ENCODE data around the gene COL8A2. TPM values are rescaled to one million over a fixed set of nuclear protein-coding genes. Genes with fewer than 3 reads are reported as not detected.

COL8A2 gene
- total RNA-seq, 4 donors from 2014 or later, result 1.2 to 16.6 (median 5.8) TPM

GRCh38 chr1:36170643-36171412 lies 45.8 kb upstream of the COL8A2 start:
- H3K4me1 ChIP-seq, result peaks cover 0 to 13% of the 10 kb centered on the region in 2 donors
- H3K36me3 ChIP-seq, result no peaks in the 10 kb centered on the region

GRCh38 chr1:36168514-36168913 lies 43.5 kb upstream of the COL8A2 start:
- H3K36me3 ChIP-seq, result no peaks in the 10 kb centered on the region
- H3K9me3 ChIP-seq, result no peaks in the 10 kb centered on the region
- H3K27ac ChIP-seq, result no peak overlapping the region
- intact Hi-C loops (cut with DNase I; ENCODE audit: low total_unique reads), result no loop called here
- H3K4me1 ChIP-seq, result peaks cover 0 to 9% of the 10 kb centered on the region in 2 donors
- no peak for TF ChIP-seq POLR2A (IDR thresholded peaks at IDR 0.05)
- no peak for TF ChIP-seq CTCF (IDR thresholded peaks at IDR 0.05)
- no peak for DNase-seq
- H3K27me3 ChIP-seq, result no peaks in the 10 kb centered on the region
- H3K4me3 ChIP-seq, result no peak overlapping the region

More at GRCh38 chr1:36170643-36171412, 45.8 kb upstream of the COL8A2 start:
- H3K9me3 ChIP-seq, result no peaks in the 10 kb centered on the region
- no peak for DNase-seq
- intact Hi-C loops (cut with DNase I; ENCODE audit: low total_unique reads), result no loop called here
- H3K4me3 ChIP-seq, result no peak overlapping the region
- TF ChIP-seq POLR2A (IDR thresholded peaks at IDR 0.05), result no peak
- TF ChIP-seq CTCF (IDR thresholded peaks at IDR 0.05), result no peak
- no peaks in the 10 kb centered on the region for H3K27me3 ChIP-seq
- no peak overlapping the region for H3K27ac ChIP-seq

- Histone ChIP-seq H3K4me1 (peaks cover 0 to 15% of the 10 kb centered on the region in 2 donors), H3K27me3 (no peaks in the 10 kb centered on the region), H3K27ac (no peak overlapping the region), H3K9me3 (no peaks in the 10 kb centered on the region), H3K36me3 (no peaks in the 10 kb centered on the region), H3K4me3 (no peak overlapping the region)
- no peak for DNase-seq
- intact Hi-C loops (cut with DNase I; ENCODE audit: low total_unique reads), result no loop called here
- no peak for TF ChIP-seq CTCF (IDR thresholded peaks at IDR 0.05)
- no peak for TF ChIP-seq POLR2A (IDR thresholded peaks at IDR 0.05)
These were observed 42.2 kb upstream of the COL8A2 start for GRCh38 chr1:36166938-36167905.

- no peaks in the 10 kb centered on the region for H3K36me3 ChIP-seq
- H3K9me3 ChIP-seq, result no peaks in the 10 kb centered on the region
- H3K27ac ChIP-seq, result no peak overlapping the region
- H3K4me3 ChIP-seq, result no peak overlapping the region
- intact Hi-C loops (cut with DNase I; ENCODE audit: low total_unique reads), result no loop called here
- H3K4me1 ChIP-seq, result peaks cover 3 to 17% of the 10 kb centered on the region in 2 donors
- TF ChIP-seq POLR2A (IDR thresholded peaks at IDR 0.05), result no peak
- no peak for TF ChIP-seq CTCF (IDR thresholded peaks at IDR 0.05)
- DNase-seq, result no peak
- H3K27me3 ChIP-seq, result no peaks in the 10 kb centered on the region
These were observed 41.1 kb upstream of the COL8A2 start for GRCh38 chr1:36166136-36166535.

GRCh38 chr1:36165145-36165544 lies 40.1 kb upstream of the COL8A2 start:
- H3K36me3 ChIP-seq, result no peaks in the 10 kb centered on the region
- no peaks in the 10 kb centered on the region for H3K9me3 ChIP-seq
- peaks cover 3 to 27% of the 10 kb centered on the region in 2 donors for H3K4me1 ChIP-seq
- no peak overlapping the region for H3K4me3 ChIP-seq
- no peak for DNase-seq
- no peaks in the 10 kb centered on the region for H3K27me3 ChIP-seq
- no peak overlapping the region for H3K27ac ChIP-seq
- TF ChIP-seq POLR2A (IDR thresholded peaks at IDR 0.05) (no peak), CTCF (IDR thresholded peaks at IDR 0.05) (no peak)
- intact Hi-C loops (cut with DNase I; ENCODE audit: low total_unique reads), result no loop called here

Measured in uterus (tissue), 4 donors.